ENCODE data around the gene LITAF. TPM values are rescaled to one million over a fixed set of nuclear protein-coding genes. Genes with fewer than 3 reads are reported as not detected.

Gene LITAF
- total RNA-seq, 2 experiments from 2014 or later = 12.2 to 43.2 TPM

GRCh38 chr16:11539641-11540050 is 47.1 kb downstream of the LITAF start:
- Histone ChIP-seq H3K9me2 (ENCODE audit: insufficient read depth, low read length) (no peaks in the 10 kb centered on the region), H3K4me1 (ENCODE audit: insufficient read depth, low read length, poor library complexity, severe bottlenecking) (peaks cover 7% of the 10 kb centered on the region), H3K4me2 (ENCODE audit: low read length) (no peak overlapping the region), H3K79me2 (ENCODE audit: insufficient read depth, low read depth, low read length) (no peaks in the 10 kb centered on the region), H3K4me3 (ENCODE audit: low read depth, low read length, poor library complexity, severe bottlenecking) (no peak overlapping the region), H3K9me3 (ENCODE audit: low read length) (no peaks in the 10 kb centered on the region), H3K27ac (ENCODE audit: low read depth, low read length, poor library complexity, severe bottlenecking) (no peak overlapping the region), H2AFZ (ENCODE audit: low read length) (no peak overlapping the region), H4K20me1 (ENCODE audit: insufficient read depth, low read length) (no peaks in the 10 kb centered on the region), H3K36me3 (ENCODE audit: insufficient read depth, low read length) (no peaks in the 10 kb centered on the region)
- TF ChIP-seq CTCF (conservative IDR thresholded peaks at IDR 0.05; ENCODE audit: low read length) = no peak
- no peak for TF ChIP-seq EZH2phosphoT487 (IDR thresholded peaks at IDR 0.05; ENCODE audit: borderline replicate concordance, low read depth, low read length)
- CTCF ChIA-PET (ENCODE audit: unreplicated experiment) = no interaction called here
- no peak for DNase-seq (ENCODE audit: low spot score)
- POLR2A ChIA-PET = no interaction called here
- intact Hi-C loops (cut with micrococcal nuclease; ENCODE audit: unreplicated experiment) = no loop called here
- no TSS peak for BruUV-seq (replicated peaks)

- ChIA-PET POLR2A (no interaction called here), CTCF (ENCODE audit: unreplicated experiment) (no interaction called here)
- BruUV-seq (replicated peaks) = no TSS peak
- Histone ChIP-seq H3K4me2 (ENCODE audit: low read length) (no peak overlapping the region), H3K36me3 (ENCODE audit: insufficient read depth, low read length) (no peaks in the 10 kb centered on the region), H3K9me2 (ENCODE audit: insufficient read depth, low read length) (no peaks in the 10 kb centered on the region), H3K4me3 (ENCODE audit: low read depth, low read length, poor library complexity, severe bottlenecking) (no peak overlapping the region), H3K27ac (ENCODE audit: low read depth, low read length, poor library complexity, severe bottlenecking) (no peak overlapping the region), H4K20me1 (ENCODE audit: insufficient read depth, low read length) (no peaks in the 10 kb centered on the region), H3K9me3 (ENCODE audit: low read length) (no peaks in the 10 kb centered on the region), H3K4me1 (ENCODE audit: insufficient read depth, low read length, poor library complexity, severe bottlenecking) (peaks cover 7% of the 10 kb centered on the region), H2AFZ (ENCODE audit: low read length) (no peak overlapping the region), H3K79me2 (ENCODE audit: insufficient read depth, low read depth, low read length) (no peaks in the 10 kb centered on the region)
- no peak for DNase-seq (ENCODE audit: low spot score)
- intact Hi-C loops (cut with micrococcal nuclease; ENCODE audit: unreplicated experiment) = no loop called here
- TF ChIP-seq CTCF (conservative IDR thresholded peaks at IDR 0.05; ENCODE audit: low read length) (no peak), EZH2phosphoT487 (IDR thresholded peaks at IDR 0.05; ENCODE audit: borderline replicate concordance, low read depth, low read length) (no peak)
These were observed 47.8 kb downstream of the LITAF start for GRCh38 chr16:11538880-11539279.

DNA sequence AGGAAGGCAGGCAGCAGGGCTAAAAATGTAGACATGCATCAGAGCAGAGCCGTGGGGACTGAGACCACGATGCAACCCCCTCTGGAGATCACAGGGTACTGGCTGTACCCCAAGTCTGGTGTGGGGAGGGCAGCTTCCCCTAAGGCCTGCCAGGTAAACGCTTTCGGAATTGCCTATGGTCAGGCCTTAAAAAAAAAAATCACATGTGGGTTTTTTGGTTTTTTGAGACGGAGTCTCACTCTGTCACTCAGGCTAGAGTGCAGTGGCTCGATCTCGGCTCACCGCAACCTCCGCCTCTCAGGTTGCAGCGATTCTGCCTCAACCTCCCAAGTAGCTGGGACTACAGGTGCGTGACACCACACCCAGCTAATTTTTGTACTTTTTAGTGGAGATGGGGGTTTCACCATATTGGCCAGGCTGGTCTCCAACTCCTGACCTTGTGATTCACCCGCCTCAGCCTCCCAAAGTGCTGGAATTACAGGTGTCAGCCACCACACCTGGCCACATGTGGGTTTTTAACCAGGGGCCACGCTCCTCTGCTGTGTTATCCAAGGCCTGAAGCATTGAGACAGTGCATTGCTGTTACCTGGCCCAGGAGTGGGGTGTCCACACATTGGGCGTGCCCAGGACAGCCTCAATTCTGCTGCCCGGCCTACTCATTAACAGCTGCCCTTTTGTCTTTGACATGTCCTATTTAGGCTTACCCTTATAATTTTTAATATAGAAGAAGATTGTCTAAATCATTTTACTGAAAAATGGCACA is 50.4 kb downstream of the LITAF start:
- Histone ChIP-seq H4K20me1 (ENCODE audit: insufficient read depth, low read length) (no peaks in the 10 kb centered on the region), H3K9me3 (ENCODE audit: low read length) (peaks cover 6% of the 10 kb centered on the region; the same call in 1 of the 2 replicates), H3K9me2 (ENCODE audit: insufficient read depth, low read length) (no peaks in the 10 kb centered on the region), H3K4me3 (ENCODE audit: low read depth, low read length, poor library complexity, severe bottlenecking) (no peak overlapping the region), H3K27ac (ENCODE audit: low read depth, low read length, poor library complexity, severe bottlenecking) (no peak overlapping the region), H2AFZ (ENCODE audit: low read length) (no peak overlapping the region), H3K79me2 (ENCODE audit: insufficient read depth, low read depth, low read length) (no peaks in the 10 kb centered on the region), H3K36me3 (ENCODE audit: insufficient read depth, low read length) (no peaks in the 10 kb centered on the region), H3K4me2 (ENCODE audit: low read length) (no peak overlapping the region), H3K4me1 (ENCODE audit: insufficient read depth, low read length, poor library complexity, severe bottlenecking) (peaks cover 7% of the 10 kb centered on the region)
- BruUV-seq (replicated peaks) = no TSS peak
- DNase-seq (ENCODE audit: low spot score) = no peak
- no peak for TF ChIP-seq EZH2phosphoT487 (IDR thresholded peaks at IDR 0.05; ENCODE audit: borderline replicate concordance, low read depth, low read length)
- TF ChIP-seq CTCF (conservative IDR thresholded peaks at IDR 0.05; ENCODE audit: low read length) = no peak
- ChIA-PET POLR2A (interaction anchor here (0.6 to 1.7 kb wide), 3 partner anchors 23 to 305 kb away, joined by 3 to 6 read pairs (median 4); no protein-coding TSS in a partner anchor), CTCF (ENCODE audit: unreplicated experiment) (interaction anchor here (0.6 kb wide), 1 partner anchor 94 kb away, joined by 3 read pairs; no protein-coding TSS in a partner anchor)
- intact Hi-C loops (cut with micrococcal nuclease; ENCODE audit: unreplicated experiment) = no loop called here
